Skin epidermis (tissue), 12 donors: ENCODE results near the gene NRIP3.
"Not testable (repeated sequence)": the region's sequence is repeated elsewhere in the genome, so short reads cannot be mapped to it uniquely, and the experiment has no call there.

Experiments
- H3K27ac ChIP-seq, 21 experiments: fragments of 200-600 bp; sonication (generic) in 11 of 21; one replicate each; pipeline ENCODE4 v1.5.0; 2020; ENCODE audit warnings: mild to moderate bottlenecking in 3 of 21, inconsistent platforms in 2 of 21, moderate library complexity in 2 of 21
- H3K4me3 ChIP-seq, 7 experiments: fragments of 200-600 bp; sonication (generic) in 2 of 7; one replicate each; pipeline ENCODE4 v1.5.0; 2020; ENCODE audit warnings: inconsistent platforms in 2 of 7, mild to moderate bottlenecking in 2 of 7, moderate library complexity in 1 of 7

The NRIP3 gene

DNA sequence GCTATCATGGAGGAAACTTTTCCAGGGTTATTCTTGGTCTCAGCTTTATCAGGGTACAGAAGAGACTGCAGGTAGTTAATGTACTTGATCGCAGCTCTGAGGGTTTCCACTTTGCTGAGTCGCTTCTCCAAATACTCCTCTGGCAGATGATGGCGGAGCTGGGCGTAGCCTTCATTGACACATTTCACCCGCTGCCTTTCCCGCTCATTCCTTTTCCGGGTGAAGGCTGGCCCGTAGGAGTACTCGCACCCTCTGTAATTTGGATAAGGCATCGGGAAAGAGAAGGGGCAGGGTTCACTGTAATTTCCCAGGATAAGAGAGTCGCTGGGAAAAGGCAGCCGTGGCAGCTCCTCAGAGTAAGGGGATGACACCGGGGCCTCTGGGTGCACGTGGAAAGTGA, 66.1 kb downstream of the NRIP3 start:
- no peak overlapping the region for H3K27ac ChIP-seq
- no peak overlapping the region for H3K4me3 ChIP-seq

DNA sequence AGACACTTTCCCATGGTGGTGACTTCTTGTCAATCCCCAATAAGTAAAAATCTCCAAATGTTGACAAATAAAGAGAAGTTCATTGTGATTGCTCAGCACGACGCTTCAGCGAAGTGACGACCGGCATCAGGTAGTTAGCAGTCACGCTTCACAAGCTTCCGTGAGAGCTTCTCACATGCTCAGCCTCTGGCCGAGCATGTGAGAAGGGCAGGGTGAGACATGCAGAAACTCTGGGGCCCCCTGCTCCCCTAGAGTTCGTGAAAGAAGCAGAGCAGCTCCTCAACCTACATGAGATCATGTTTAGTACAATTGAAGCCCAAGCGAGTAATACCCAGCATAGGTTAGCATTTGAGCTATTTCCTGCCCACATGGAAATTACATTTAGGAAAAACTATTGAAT, 66.6 kb downstream of the NRIP3 start:
- no peak overlapping the region for H3K27ac ChIP-seq
- no peak overlapping the region for H3K4me3 ChIP-seq

- H3K27ac ChIP-seq, result not testable (repeated sequence)
Measured at GRCh38 chr11:8935789-8936188, 68.0 kb downstream of the NRIP3 start.

GRCh38 chr11:8934742-8935488, 68.9 kb downstream of the NRIP3 start:
- H3K4me3 ChIP-seq, result no peak overlapping the region
- no peak overlapping the region for H3K27ac ChIP-seq

More at GRCh38 chr11:8935789-8936188, 68.0 kb downstream of the NRIP3 start:
- not testable (repeated sequence) for H3K4me3 ChIP-seq

DNA sequence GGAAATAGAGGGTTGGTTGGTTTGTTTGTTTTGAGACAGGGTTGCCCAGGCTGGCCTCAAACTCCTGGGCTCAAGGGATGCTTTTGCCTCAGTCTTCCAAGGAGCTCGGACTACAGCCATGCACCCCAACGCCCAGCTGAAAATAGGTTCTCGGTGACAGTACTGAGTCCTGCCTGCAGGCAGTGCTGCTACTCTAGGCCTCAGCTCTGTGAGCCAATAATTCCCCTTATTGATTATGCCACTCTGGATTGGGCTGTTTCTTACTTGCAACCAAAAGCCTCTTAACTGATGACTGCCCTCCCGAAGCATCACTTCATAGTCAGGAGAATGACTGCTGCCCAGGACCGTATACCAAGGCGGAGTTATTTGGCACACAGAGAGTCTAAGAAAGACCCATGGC, 69.9 kb downstream of the NRIP3 start:
- Histone ChIP-seq H3K27ac (no peak overlapping the region), H3K4me3 (no peak overlapping the region)

DNA sequence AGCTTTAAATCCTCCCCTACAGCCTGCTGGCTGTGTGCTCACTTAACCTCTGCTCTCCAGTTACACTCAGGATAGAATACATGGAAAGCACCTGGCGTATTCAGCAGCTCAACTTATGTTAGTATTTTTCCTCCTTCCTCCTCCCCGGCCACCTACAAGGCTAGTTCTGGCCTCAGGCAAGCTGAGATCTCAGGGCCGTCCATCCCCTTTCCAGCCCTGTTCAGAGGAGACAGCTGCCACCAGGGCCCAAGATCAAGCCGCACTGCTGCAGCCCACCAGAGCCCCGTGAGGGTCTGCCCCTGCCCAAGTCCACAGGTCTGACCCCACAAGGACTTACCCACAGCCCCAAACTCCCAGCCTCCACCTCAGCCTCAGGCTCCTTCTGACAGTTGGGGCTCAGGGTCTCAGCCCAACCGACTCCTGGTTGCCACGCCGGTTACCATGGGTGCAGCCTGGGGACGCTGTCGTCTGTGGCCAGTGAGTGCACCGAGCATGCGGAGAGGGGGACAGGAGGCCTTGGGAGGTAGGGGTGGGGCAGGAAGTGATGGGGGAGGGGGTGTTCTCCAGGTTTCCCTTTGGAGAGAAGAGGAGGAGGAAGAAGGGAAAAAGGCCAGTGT, 71.1 kb downstream of the NRIP3 start, which contains the start of gene C11orf16:
TSS of gene C11orf16 (minus strand) at position 384 of the 617 bp plus-strand sequence. CDS start 639 bp downstream, outside the sequence.
- Histone ChIP-seq H3K27ac (no peak within 1 kb of the TSS), H3K4me3 (no peak within 1 kb of the TSS)
